UCSD-AML1 (cell line): ENCODE measurements around the gene VAV3.
"Not testable (repeated sequence)": the region's sequence is repeated elsewhere in the genome, so short reads cannot be mapped to it uniquely, and the experiment has no call there.

Experiments
- DNase-seq: peaks from one replicate; lab custom pipeline; 2025; ENCODE audit not compliant: unreplicated experiment; lab: John Stamatoyannopoulos, UW

VAV3 gene

GRCh38 chr1:107661158-107661557 lies 303.8 kb downstream of the VAV3 start:
- DNase-seq = no peak

- DNase-seq = no peak
These were observed 305.0 kb downstream of the VAV3 start for GRCh38 chr1:107659961-107660360.

- DNase-seq = no peak
These were observed 307.6 kb downstream of the VAV3 start for GRCh38 chr1:107657356-107657755.

GRCh38 chr1:107653765-107654164 lies 311.2 kb downstream of the VAV3 start:
- no peak for DNase-seq

GRCh38 chr1:107653005-107653404 lies 312.0 kb downstream of the VAV3 start:
- no peak for DNase-seq

- DNase-seq = not testable (repeated sequence)
These were observed 314.2 kb downstream of the VAV3 start for GRCh38 chr1:107650825-107651224.

GRCh38 chr1:107649023-107649422 lies 316.0 kb downstream of the VAV3 start:
- DNase-seq = no peak

GRCh38 chr1:107648071-107648470 lies 316.9 kb downstream of the VAV3 start:
- no peak for DNase-seq

- DNase-seq = no peak
These were observed 318.0 kb downstream of the VAV3 start for GRCh38 chr1:107647012-107647411.

GRCh38 chr1:107643766-107644165 lies 321.2 kb downstream of the VAV3 start:
- DNase-seq = no peak

GRCh38 chr1:107640207-107640606 lies 324.8 kb downstream of the VAV3 start:
- no peak for DNase-seq

- DNase-seq = no peak
These were observed 327.9 kb downstream of the VAV3 start for GRCh38 chr1:107637101-107637500.

GRCh38 chr1:107633596-107633995 lies 331.4 kb downstream of the VAV3 start:
- no peak for DNase-seq

- DNase-seq = no peak
These were observed 338.7 kb downstream of the VAV3 start for GRCh38 chr1:107626073-107626796.

GRCh38 chr1:107625405-107626029 lies 339.5 kb downstream of the VAV3 start:
- DNase-seq = no peak

- DNase-seq = no peak
These were observed 341.5 kb downstream of the VAV3 start for GRCh38 chr1:107623431-107623830.

GRCh38 chr1:107622966-107623365 lies 342.0 kb downstream of the VAV3 start:
- DNase-seq = no peak

- DNase-seq = no peak
These were observed 342.4 kb downstream of the VAV3 start for GRCh38 chr1:107622535-107622934.

GRCh38 chr1:107620753-107621152 lies 344.2 kb downstream of the VAV3 start:
- no peak for DNase-seq

GRCh38 chr1:107618539-107618938 lies 346.4 kb downstream of the VAV3 start:
- DNase-seq = no peak

- no peak for DNase-seq
These were observed 347.1 kb downstream of the VAV3 start for GRCh38 chr1:107617921-107618320.

GRCh38 chr1:107617456-107617855 lies 347.5 kb downstream of the VAV3 start:
- no peak for DNase-seq

GRCh38 chr1:107609808-107610207 lies 355.2 kb downstream of the VAV3 start:
- DNase-seq = no peak
